OCI-LY1 (cell line): Measurements from ENCODE around the gene CHSY1.

Experiments
- H2AFZ ChIP-seq: fragments of 200-600 bp; sonication (generic), shearing (Covaris generic); 2 replicates; pipeline ENCODE4 v1.6.0; 2014; ENCODE audit warnings: antibody characterized with exemption, mild to moderate bottlenecking, low read length
- H3F3A ChIP-seq: fragments of 200-600 bp; sonication (generic), shearing (Covaris generic); 2 replicates; pipeline ENCODE4 v1.6.0; 2014; ENCODE audit warnings: mild to moderate bottlenecking, antibody characterized with exemption, low read length, moderate library complexity; ENCODE audit not compliant: insufficient read depth
- H3K27ac ChIP-seq: fragments of 200-600 bp; sonication (generic); 2 replicates; pipeline ENCODE4 v1.5.1; 2014; ENCODE audit warnings: low read length, mixed run types, mild to moderate bottlenecking, low read depth; ENCODE audit not compliant: poor library complexity, severe bottlenecking
- H3K27me3 ChIP-seq: fragments of 200-600 bp; sonication (generic); 2 replicates; pipeline ENCODE4 v1.6.0; 2014; ENCODE audit warnings: antibody characterized with exemption, mild to moderate bottlenecking, low read length, moderate library complexity; ENCODE audit not compliant: insufficient read depth
- H3K36me3 ChIP-seq: fragments of 200-600 bp; sonication (generic); 2 replicates; pipeline ENCODE4 v1.6.1; 2014; ENCODE audit warnings: mild to moderate bottlenecking, antibody characterized with exemption, low read length, moderate library complexity, mixed read lengths; ENCODE audit not compliant: insufficient read depth
- H3K4me1 ChIP-seq: fragments of 200-600 bp; sonication (generic); 2 replicates; pipeline ENCODE4 v1.5.1; 2014; ENCODE audit warnings: mild to moderate bottlenecking, low read length, moderate library complexity; ENCODE audit not compliant: insufficient read depth, severe bottlenecking
- H3K4me2 ChIP-seq: fragments of 200-600 bp; sonication (generic), shearing (Covaris generic); 2 replicates; pipeline ENCODE4 v1.6.1; 2014; ENCODE audit warnings: low read length
- H3K4me3 ChIP-seq: fragments of 200-600 bp; sonication (generic); 2 replicates; pipeline ENCODE4 v1.5.1; 2014; ENCODE audit warnings: low read length, low read depth, mild to moderate bottlenecking, mixed read lengths; ENCODE audit not compliant: poor library complexity, severe bottlenecking
- H3K79me2 ChIP-seq: fragments of 200-600 bp; shearing (Covaris generic); 2 replicates; pipeline ENCODE4 v1.6.1; 2016; ENCODE audit warnings: mixed run types, low read length, mixed read lengths; ENCODE audit not compliant: insufficient read depth
- H3K9ac ChIP-seq: fragments of 200-600 bp; sonication (generic), shearing (Covaris generic); 2 replicates; pipeline ENCODE4 v1.6.1; 2014; ENCODE audit warnings: mild to moderate bottlenecking, low read length, mixed read lengths
- H3K9me2 ChIP-seq: fragments of 200-600 bp; sonication (generic), shearing (Covaris generic); 2 replicates; pipeline ENCODE4 v1.6.1; 2014; ENCODE audit warnings: low read depth, mild to moderate bottlenecking, low read length, mixed read lengths
- H3K9me3 ChIP-seq: fragments of 200-600 bp; shearing (Covaris generic); 2 replicates; pipeline ENCODE4 v1.6.1; 2014; ENCODE audit warnings: low read length, mixed read lengths
- H4K20me1 ChIP-seq: fragments of 200-600 bp; sonication (generic), shearing (Covaris generic); 2 replicates; pipeline ENCODE4 v1.6.0; 2016; ENCODE audit warnings: mild to moderate bottlenecking, low read length; ENCODE audit not compliant: insufficient read depth
- EZH2 ChIP-seq: fragments of 200-600 bp; sonication (generic), shearing (Covaris generic); IDR thresholded peaks from 2 replicates; pipeline ENCODE4 v1.8.0; 2017; ENCODE audit warnings: borderline replicate concordance, mixed run types, mild to moderate bottlenecking, antibody characterized with exemption, low read length, moderate library complexity, mixed read lengths
- TF ChIP-seq, protein P1 (sequence below): fragments of 200-600 bp; sonication (generic), shearing (Covaris generic); IDR thresholded peaks from 2 replicates; pipeline ENCODE4 v1.5.1; 2017; ENCODE audit warnings: mild to moderate bottlenecking, antibody characterized with exemption, low read length, moderate library complexity, mixed read lengths

Gene CHSY1

GRCh38 chr15:101137312-101137940, 114.4 kb downstream of the CHSY1 start:
- Histone ChIP-seq H3K9me3 (peaks cover 5% of the 10 kb centered on the region), H3K36me3 (no peaks in the 10 kb centered on the region; the same call in 1 of the 2 replicates), H3K4me1 (peaks cover 8% of the 10 kb centered on the region), H3K4me3 (no peak overlapping the region), H3K9ac (no peak overlapping the region), H3F3A (no peaks in the 10 kb centered on the region), H3K27ac (no peak overlapping the region), H2AFZ (no peak overlapping the region), H3K79me2 (no peaks in the 10 kb centered on the region), H4K20me1 (no peaks in the 10 kb centered on the region), H3K27me3 (no peaks in the 10 kb centered on the region; the same call in 1 of the 2 replicates), H3K9me2 (no peaks in the 10 kb centered on the region), H3K4me2 (no peak overlapping the region)
- TF ChIP-seq, protein P1, sequence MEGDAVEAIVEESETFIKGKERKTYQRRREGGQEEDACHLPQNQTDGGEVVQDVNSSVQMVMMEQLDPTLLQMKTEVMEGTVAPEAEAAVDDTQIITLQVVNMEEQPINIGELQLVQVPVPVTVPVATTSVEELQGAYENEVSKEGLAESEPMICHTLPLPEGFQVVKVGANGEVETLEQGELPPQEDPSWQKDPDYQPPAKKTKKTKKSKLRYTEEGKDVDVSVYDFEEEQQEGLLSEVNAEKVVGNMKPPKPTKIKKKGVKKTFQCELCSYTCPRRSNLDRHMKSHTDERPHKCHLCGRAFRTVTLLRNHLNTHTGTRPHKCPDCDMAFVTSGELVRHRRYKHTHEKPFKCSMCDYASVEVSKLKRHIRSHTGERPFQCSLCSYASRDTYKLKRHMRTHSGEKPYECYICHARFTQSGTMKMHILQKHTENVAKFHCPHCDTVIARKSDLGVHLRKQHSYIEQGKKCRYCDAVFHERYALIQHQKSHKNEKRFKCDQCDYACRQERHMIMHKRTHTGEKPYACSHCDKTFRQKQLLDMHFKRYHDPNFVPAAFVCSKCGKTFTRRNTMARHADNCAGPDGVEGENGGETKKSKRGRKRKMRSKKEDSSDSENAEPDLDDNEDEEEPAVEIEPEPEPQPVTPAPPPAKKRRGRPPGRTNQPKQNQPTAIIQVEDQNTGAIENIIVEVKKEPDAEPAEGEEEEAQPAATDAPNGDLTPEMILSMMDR, result no peak
- TF ChIP-seq EZH2, result no peak

GRCh38 chr15:101136381-101137268, 115.2 kb downstream of the CHSY1 start:
- Histone ChIP-seq H4K20me1 (no peaks in the 10 kb centered on the region), H3K4me2 (no peak overlapping the region), H3K9ac (no peak overlapping the region), H3K4me3 (no peak overlapping the region), H3K27me3 (no peaks in the 10 kb centered on the region; the same call in 1 of the 2 replicates), H3K79me2 (no peaks in the 10 kb centered on the region), H3K27ac (no peak overlapping the region), H3K36me3 (no peaks in the 10 kb centered on the region; the same call in 1 of the 2 replicates), H3K9me2 (no peaks in the 10 kb centered on the region), H2AFZ (no peak overlapping the region), H3K4me1 (peaks cover 8% of the 10 kb centered on the region), H3K9me3 (peaks cover 5% of the 10 kb centered on the region), H3F3A (no peaks in the 10 kb centered on the region)
- TF ChIP-seq, protein P1, result no peak
- no peak for TF ChIP-seq EZH2

- TF ChIP-seq, protein P1, result no peak
- no peak for TF ChIP-seq EZH2
- Histone ChIP-seq H3K27me3 (no peaks in the 10 kb centered on the region; the same call in 1 of the 2 replicates), H3K9me3 (peaks cover 5% of the 10 kb centered on the region), H3K36me3 (no peaks in the 10 kb centered on the region; the same call in 1 of the 2 replicates), H3K4me1 (peaks cover 8% of the 10 kb centered on the region), H3K79me2 (no peaks in the 10 kb centered on the region), H3K4me3 (no peak overlapping the region), H3K9me2 (no peaks in the 10 kb centered on the region), H3K9ac (no peak overlapping the region), H3F3A (no peaks in the 10 kb centered on the region), H2AFZ (no peak overlapping the region), H3K4me2 (peak overlapping the region; percentile 20; the same call in 1 of the 2 replicates), H4K20me1 (no peaks in the 10 kb centered on the region), H3K27ac (no peak overlapping the region)
Observed at GRCh38 chr15:101135532-101136166, 116.2 kb downstream of the CHSY1 start.
